Smooth muscle cell (in vitro differentiated cells): ENCODE measurements around the gene GZF1. TPM values are rescaled to one million over a fixed set of nuclear protein-coding genes. Genes with fewer than 3 reads are reported as not detected.

Source experiments
- DNase-seq: peaks from one replicate; lab custom pipeline; 2025; ENCODE audit not compliant: unreplicated experiment; lab: John Stamatoyannopoulos, UW
- H2AFZ ChIP-seq: fragments of 200-600 bp; sonication (generic); 2 replicates; pipeline ENCODE4 v1.6.0; 2016; ENCODE audit warnings: antibody characterized with exemption, low read depth, mild to moderate bottlenecking
- H3F3A ChIP-seq: fragments of 200-600 bp; sonication (generic); 2 replicates; pipeline ENCODE4 v1.6.0; 2017; ENCODE audit warnings: antibody characterized with exemption, low read depth
- H3K27ac ChIP-seq: fragments of 200-600 bp; sonication (generic); 2 replicates; pipeline ENCODE4 v1.5.1; 2016; ENCODE audit warnings: low read depth, mild to moderate bottlenecking
- H3K27me3 ChIP-seq: fragments of 200-600 bp; sonication (generic); 2 replicates; pipeline ENCODE4 v1.6.1; 2016; ENCODE audit warnings: low read depth, mild to moderate bottlenecking
- H3K36me3 ChIP-seq: fragments of 200-600 bp; sonication (generic); 2 replicates; pipeline ENCODE4 v1.5.1; 2016; ENCODE audit warnings: low read depth
- H3K4me1 ChIP-seq: fragments of 200-600 bp; sonication (generic); 2 replicates; pipeline ENCODE4 v1.5.1; 2016; ENCODE audit warnings: low read depth
- H3K4me2 ChIP-seq: fragments of 200-600 bp; sonication (generic); 2 replicates; pipeline ENCODE4 v1.6.0; 2016; ENCODE audit warnings: mild to moderate bottlenecking
- H3K4me3 ChIP-seq: fragments of 200-600 bp; sonication (generic); 2 replicates; pipeline ENCODE4 v1.5.1; 2016; ENCODE audit warnings: mild to moderate bottlenecking
- H3K79me2 ChIP-seq: fragments of 200-600 bp; sonication (generic); 2 replicates; pipeline ENCODE4 v1.6.0; 2016; ENCODE audit warnings: low read depth, mild to moderate bottlenecking
- H3K9ac ChIP-seq: fragments of 200-600 bp; sonication (generic); 2 replicates; pipeline ENCODE4 v1.6.0; 2016; ENCODE audit warnings: low read depth
- H3K9me3 ChIP-seq: fragments of 200-600 bp; sonication (generic); replicated peaks from 2 replicates; pipeline ENCODE4 v1.5.1; 2016; ENCODE audit warnings: low read depth
- H4K20me1 ChIP-seq: fragments of 200-600 bp; sonication (generic); 2 replicates; pipeline ENCODE4 v1.6.0; 2016; ENCODE audit warnings: low read depth
- CTCF ChIP-seq: fragments of 200-600 bp; sonication (generic); IDR thresholded peaks from 2 replicates; pipeline ENCODE4 v1.5.1; 2017; ENCODE audit warnings: borderline replicate concordance, mild to moderate bottlenecking, antibody characterized with exemption; ENCODE audit not compliant: insufficient read depth, poor library complexity, severe bottlenecking
- WGBS: methylation state at CpG from one replicate; pipeline ENCODE4 v1.1.7; 2016; ENCODE audit warnings: low lambda C conversion rate; 5-methylcytosine and 5-hydroxymethylcytosine counted together
- polyA plus RNA-seq: library from polyadenylated mRNA; unstranded; fragments of >200 nt; fragmentation: Nextera tagmentation; extraction: Ambion mirVana; gene quantifications from 2 replicates; pipeline ENCODE4 v1.2.1, GENCODE V29; 2016
- total RNA-seq: library from RNA; depleted of rRNA; stranded (reverse); fragments of >200 nt; gene quantifications from 2 replicates; pipeline ENCODE4 v1.2.3, GENCODE V29; 2014

The GZF1 gene
- total and polyA plus RNA-seq, 2 experiments from 2014 or later: 6.0 to 13.7 TPM

GRCh38 chr20:23366384-23366783, 4.4 kb downstream of the GZF1 start:
- 35% methylated on average over 1 of the region's 1 CpG for WGBS
- Histone ChIP-seq H3K79me2 (peaks cover 63% of the 10 kb centered on the region), H3F3A (no peaks in the 10 kb centered on the region), H2AFZ (no peak overlapping the region), H3K36me3 (peaks cover 9% of the 10 kb centered on the region), H3K27me3 (no peaks in the 10 kb centered on the region), H3K4me3 (no peak overlapping the region), H3K4me2 (no peak overlapping the region), H4K20me1 (peaks cover 67% of the 10 kb centered on the region), H3K9ac (no peak overlapping the region), H3K4me1 (peaks cover 9% of the 10 kb centered on the region), H3K27ac (no peak overlapping the region), H3K9me3 (no peaks in the 10 kb centered on the region)
- no peak for DNase-seq
- no peak for TF ChIP-seq CTCF

GRCh38 chr20:23367770-23368169, 5.8 kb downstream of the GZF1 start:
- no peak overlapping the region for H3K4me2 ChIP-seq
- H3K4me1 ChIP-seq: peaks cover 9% of the 10 kb centered on the region
- H3K9me3 ChIP-seq: no peaks in the 10 kb centered on the region
- H3K4me3 ChIP-seq: no peak overlapping the region
- H4K20me1 ChIP-seq: peaks cover 68% of the 10 kb centered on the region
- H3K27ac ChIP-seq: peak overlapping the region; percentile 40
- H3K9ac ChIP-seq: peak overlapping the region; percentile 4
- H3K27me3 ChIP-seq: no peaks in the 10 kb centered on the region
- no peak overlapping the region for H2AFZ ChIP-seq
- peaks cover 11% of the 10 kb centered on the region for H3K36me3 ChIP-seq
- peaks cover 57% of the 10 kb centered on the region for H3K79me2 ChIP-seq
- no peak for TF ChIP-seq CTCF
- DNase-seq: no peak
- no peaks in the 10 kb centered on the region for H3F3A ChIP-seq

- Histone ChIP-seq H3K27ac (peak overlapping the region; percentile 26), H2AFZ (no peak overlapping the region), H3K9me3 (no peaks in the 10 kb centered on the region), H3K79me2 (peaks cover 50% of the 10 kb centered on the region), H3K4me3 (no peak overlapping the region), H4K20me1 (peaks cover 61% of the 10 kb centered on the region), H3K4me1 (peaks cover 5% of the 10 kb centered on the region), H3K27me3 (no peaks in the 10 kb centered on the region), H3F3A (no peaks in the 10 kb centered on the region), H3K36me3 (peaks cover 11% of the 10 kb centered on the region), H3K4me2 (no peak overlapping the region), H3K9ac (no peak overlapping the region)
- no peak for TF ChIP-seq CTCF
- WGBS: 94% methylated on average over 2 of the region's 2 CpGs
- DNase-seq: no peak
Observed at GRCh38 chr20:23368316-23369071, 6.5 kb downstream of the GZF1 start.
